WI38 (cell line): ENCODE measurements around the gene ASPG.

Experiments used
- H3K4me3 ChIP-seq: 2 replicates; pipeline ENCODE4 v1.5.1; 2011; ENCODE audit warnings: low read depth, mild to moderate bottlenecking, control low read depth, low read length
- CTCF ChIP-seq: IDR thresholded peaks from 2 replicates; pipeline ENCODE4 v1.5.1; 2012; ENCODE audit warnings: low read depth, mild to moderate bottlenecking, control low read depth, low read length

Gene ASPG

GRCh38 chr14:104154246-104154645 is 68.7 kb downstream of the ASPG start:
- no peak for TF ChIP-seq CTCF
- no peak overlapping the region for H3K4me3 ChIP-seq

- TF ChIP-seq CTCF: no peak
- H3K4me3 ChIP-seq: no peak overlapping the region
These were observed 70.0 kb downstream of the ASPG start for GRCh38 chr14:104155513-104155912.

- no peak for TF ChIP-seq CTCF
- no peak overlapping the region for H3K4me3 ChIP-seq
These were observed 70.6 kb downstream of the ASPG start for GRCh38 chr14:104156142-104156541.

GRCh38 chr14:104157016-104157928 is 71.8 kb downstream of the ASPG start:
- TF ChIP-seq CTCF: no peak
- no peak overlapping the region for H3K4me3 ChIP-seq

- no peak overlapping the region for H3K4me3 ChIP-seq
- no peak for TF ChIP-seq CTCF
These were observed 73.6 kb downstream of the ASPG start for GRCh38 chr14:104158827-104159798.

GRCh38 chr14:104159990-104160389 is 74.5 kb downstream of the ASPG start:
- H3K4me3 ChIP-seq: no peak overlapping the region
- TF ChIP-seq CTCF: no peak
